ENCODE data around the gene GABRR3. TPM values are rescaled to one million over a fixed set of nuclear protein-coding genes. Genes with fewer than 3 reads are reported as not detected.

Gene GABRR3
- total RNA-seq, 1 experiment from 2014 or later, result not detected

GRCh38 chr3:97952872-97953271 lies 82.2 kb downstream of the GABRR3 start:
- CTCF ChIA-PET, result interaction anchor here (0.5 kb wide), 1 partner anchor 12 kb away, joined by 3 read pairs; no protein-coding TSS in a partner anchor
- no peak for TF ChIP-seq REST (IDR thresholded peaks at IDR 0.05; ENCODE audit: insufficient read depth in 1 of 2, low read depth in 2 of 2, low read length in 1 of 2)
- no peak for TF ChIP-seq TCF7L2 (IDR thresholded peaks at IDR 0.05; ENCODE audit: low read depth, low read length)
- no peak for TF ChIP-seq CTCF (IDR thresholded peaks at IDR 0.05)
- no peak for TF ChIP-seq SIN3A (IDR thresholded peaks at IDR 0.05; ENCODE audit: borderline replicate concordance, insufficient read depth, low read depth, low read length)
- no peak for TF ChIP-seq POLR2AphosphoS5 (IDR thresholded peaks at IDR 0.05; ENCODE audit: low read depth, low read length)
- H3K36me3 ChIP-seq (ENCODE audit: control insufficient read depth, insufficient read depth, low read length), result peaks cover 15% of the 10 kb centered on the region; the same call in 1 of the 2 replicates
- DNase-seq (ENCODE audit: low read depth, low spot score) (no peak), ATAC-seq (no peak)
- intact Hi-C loops (cut with micrococcal nuclease; ENCODE audit: unreplicated experiment), result no loop called here
- H3K4me1 ChIP-seq (ENCODE audit: control insufficient read depth, insufficient read depth, low read length), result no peaks in the 10 kb centered on the region
- H3K4me3 ChIP-seq (ENCODE audit: low read depth in 2 of 2, low read length in 2 of 2), result no peak overlapping the region
- in situ Hi-C loops (cut with HindIII; ENCODE audit: low pct_unique_long_range_greater_than_20kb, low sequenced_read_pairs), result no loop called here
- POLR2A ChIA-PET, result no interaction called here
- H3K9me3 ChIP-seq (ENCODE audit: control insufficient read depth, insufficient read depth, low read depth, low read length), result no peaks in the 10 kb centered on the region
- H3K27me3 ChIP-seq (ENCODE audit: control insufficient read depth, insufficient read depth, low read length), result no peaks in the 10 kb centered on the region
- no peak overlapping the region for H3K27ac ChIP-seq (ENCODE audit: low read length)
- BruUV-seq (replicated peaks), result no TSS peak

- H3K9me3 ChIP-seq (ENCODE audit: control insufficient read depth, insufficient read depth, low read depth, low read length), result no peaks in the 10 kb centered on the region
- no peak overlapping the region for H3K4me3 ChIP-seq (ENCODE audit: low read depth in 2 of 2, low read length in 2 of 2)
- ATAC-seq (no peak), DNase-seq (ENCODE audit: low read depth, low spot score) (no peak)
- intact Hi-C loops (cut with micrococcal nuclease; ENCODE audit: unreplicated experiment) (no loop called here), in situ Hi-C loops (cut with HindIII; ENCODE audit: low pct_unique_long_range_greater_than_20kb, low sequenced_read_pairs) (no loop called here)
- TF ChIP-seq POLR2AphosphoS5 (IDR thresholded peaks at IDR 0.05; ENCODE audit: low read depth, low read length) (no peak), TCF7L2 (IDR thresholded peaks at IDR 0.05; ENCODE audit: low read depth, low read length) (no peak), SIN3A (IDR thresholded peaks at IDR 0.05; ENCODE audit: borderline replicate concordance, insufficient read depth, low read depth, low read length) (no peak), REST (IDR thresholded peaks at IDR 0.05; ENCODE audit: insufficient read depth in 1 of 2, low read depth in 2 of 2, low read length in 1 of 2) (no peak), CTCF (IDR thresholded peaks at IDR 0.05) (no peak)
- no peak overlapping the region for H3K27ac ChIP-seq (ENCODE audit: low read length)
- H3K4me1 ChIP-seq (ENCODE audit: control insufficient read depth, insufficient read depth, low read length), result no peaks in the 10 kb centered on the region
- H3K27me3 ChIP-seq (ENCODE audit: control insufficient read depth, insufficient read depth, low read length), result no peaks in the 10 kb centered on the region
- ChIA-PET POLR2A (no interaction called here), CTCF (interaction anchor here (0.5 kb wide), 1 partner anchor 12 kb away, joined by 3 read pairs; no protein-coding TSS in a partner anchor)
- peaks cover 15% of the 10 kb centered on the region; the same call in 1 of the 2 replicates for H3K36me3 ChIP-seq (ENCODE audit: control insufficient read depth, insufficient read depth, low read length)
- BruUV-seq (replicated peaks), result no TSS peak
These were observed 82.8 kb downstream of the GABRR3 start for GRCh38 chr3:97952280-97952679.

Data from Panc1 (cell line).